Immature natural killer cell (primary cell): ENCODE results near the gene ANO2. TPM values are rescaled to one million over a fixed set of nuclear protein-coding genes. Genes with fewer than 3 reads are reported as not detected.

Experiments used
- DNase-seq, 3 donors: peaks; one replicate each; pipeline ENCODE4 v3.0.0; 2022; ENCODE audit warnings: mixed read lengths in 1 of 3
- H3K27ac Mint-ChIP-seq, 6 donors: one replicate each; pipeline ENCODE4 v1.8.0; 2020; ENCODE audit warnings: mixed read lengths in 6 of 6, mild to moderate bottlenecking in 5 of 6, inconsistent platforms in 4 of 6, moderate library complexity in 3 of 6
- H3K27me3 Mint-ChIP-seq, 3 donors: one replicate each; pipeline ENCODE4 v1.8.0; 2020 to 2021; ENCODE audit warnings: low read depth in 3 of 3, mild to moderate bottlenecking in 3 of 3, mixed read lengths in 3 of 3, moderate library complexity in 3 of 3, inconsistent platforms in 1 of 3
- H3K36me3 Mint-ChIP-seq, 3 donors: one replicate each; pipeline ENCODE4 v1.8.0; 2020; ENCODE audit warnings: mixed read lengths in 3 of 3, inconsistent platforms in 2 of 3, mild to moderate bottlenecking in 2 of 3
- H3K4me1 Mint-ChIP-seq, 2 donors: one replicate each; pipeline ENCODE4 v1.8.0; 2020; ENCODE audit warnings: inconsistent platforms in 2 of 2, mild to moderate bottlenecking in 2 of 2, mixed read lengths in 2 of 2, moderate library complexity in 1 of 2
- H3K4me3 Mint-ChIP-seq, 5 donors: one replicate each; pipeline ENCODE4 v1.8.0; 2020; ENCODE audit warnings: mild to moderate bottlenecking in 5 of 5, mixed read lengths in 5 of 5, inconsistent platforms in 3 of 5, moderate library complexity in 3 of 5
- H3K9me3 Mint-ChIP-seq, 6 donors: one replicate each; pipeline ENCODE4 v1.8.0; 2020; ENCODE audit warnings: mild to moderate bottlenecking in 6 of 6, mixed read lengths in 6 of 6, inconsistent platforms in 4 of 6, moderate library complexity in 3 of 6
- polyA plus RNA-seq, 3 donors: library from polyadenylated mRNA; unstranded; fragments of 300-500 nt; fragmentation: Illumina TruSeq; gene quantifications; one replicate each; pipeline ENCODE4 v1.2.3, GENCODE V29; 2021

ANO2 gene
- polyA plus RNA-seq, 3 donors from 2014 or later = not detected

- H3K4me1 Mint-ChIP-seq = no peaks in the 10 kb centered on the region
- peaks cover 2 to 8% (median 3%) of the 10 kb centered on the region in 3 donors for H3K27me3 Mint-ChIP-seq
- H3K9me3 Mint-ChIP-seq = no peaks in the 10 kb centered on the region
- no peaks in the 10 kb centered on the region for H3K36me3 Mint-ChIP-seq
- no peak overlapping the region for H3K27ac Mint-ChIP-seq
- DNase-seq = no peak
- H3K4me3 Mint-ChIP-seq = no peak overlapping the region
These were observed 28.2 kb downstream of the ANO2 start for GRCh38 chr12:5916785-5917290.

GRCh38 chr12:5915511-5915910 is 29.5 kb downstream of the ANO2 start:
- Mint-ChIP-seq H3K4me3 (no peak overlapping the region), H3K4me1 (no peaks in the 10 kb centered on the region), H3K27ac (no peak overlapping the region), H3K9me3 (no peaks in the 10 kb centered on the region), H3K36me3 (no peaks in the 10 kb centered on the region), H3K27me3 (peaks cover 1 to 8% (median 2%) of the 10 kb centered on the region in 3 donors)
- no peak for DNase-seq

GRCh38 chr12:5914387-5915149 is 30.5 kb downstream of the ANO2 start:
- Mint-ChIP-seq H3K36me3 (no peaks in the 10 kb centered on the region), H3K27me3 (peaks cover 0 to 8% (median 2%) of the 10 kb centered on the region in 3 donors), H3K4me3 (no peak overlapping the region), H3K9me3 (no peaks in the 10 kb centered on the region), H3K27ac (no peak overlapping the region), H3K4me1 (no peaks in the 10 kb centered on the region)
- DNase-seq = no peak

DNA sequence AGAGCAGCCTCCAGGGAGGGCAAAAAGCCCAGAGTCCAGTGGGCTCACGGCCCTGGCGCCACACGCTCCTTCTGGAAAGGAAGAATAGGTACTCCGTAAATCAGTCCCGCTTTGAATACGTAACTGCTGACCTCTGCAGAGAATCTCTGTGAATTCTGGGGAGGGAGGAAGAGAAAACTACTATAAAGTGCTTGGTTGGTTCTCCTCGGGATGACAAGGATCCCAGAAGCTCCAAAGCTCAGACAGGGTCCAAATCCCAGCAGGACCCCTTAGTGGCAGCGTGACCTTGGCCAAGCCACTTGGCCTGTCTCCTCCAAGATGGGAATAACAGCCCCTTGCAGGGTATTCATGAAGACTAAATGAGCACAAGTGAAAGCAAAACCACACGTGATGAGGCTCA is 31.7 kb downstream of the ANO2 start:
- Mint-ChIP-seq H3K27me3 (peaks cover 0 to 8% (median 0%) of the 10 kb centered on the region in 3 donors), H3K27ac (no peak overlapping the region)

DNA sequence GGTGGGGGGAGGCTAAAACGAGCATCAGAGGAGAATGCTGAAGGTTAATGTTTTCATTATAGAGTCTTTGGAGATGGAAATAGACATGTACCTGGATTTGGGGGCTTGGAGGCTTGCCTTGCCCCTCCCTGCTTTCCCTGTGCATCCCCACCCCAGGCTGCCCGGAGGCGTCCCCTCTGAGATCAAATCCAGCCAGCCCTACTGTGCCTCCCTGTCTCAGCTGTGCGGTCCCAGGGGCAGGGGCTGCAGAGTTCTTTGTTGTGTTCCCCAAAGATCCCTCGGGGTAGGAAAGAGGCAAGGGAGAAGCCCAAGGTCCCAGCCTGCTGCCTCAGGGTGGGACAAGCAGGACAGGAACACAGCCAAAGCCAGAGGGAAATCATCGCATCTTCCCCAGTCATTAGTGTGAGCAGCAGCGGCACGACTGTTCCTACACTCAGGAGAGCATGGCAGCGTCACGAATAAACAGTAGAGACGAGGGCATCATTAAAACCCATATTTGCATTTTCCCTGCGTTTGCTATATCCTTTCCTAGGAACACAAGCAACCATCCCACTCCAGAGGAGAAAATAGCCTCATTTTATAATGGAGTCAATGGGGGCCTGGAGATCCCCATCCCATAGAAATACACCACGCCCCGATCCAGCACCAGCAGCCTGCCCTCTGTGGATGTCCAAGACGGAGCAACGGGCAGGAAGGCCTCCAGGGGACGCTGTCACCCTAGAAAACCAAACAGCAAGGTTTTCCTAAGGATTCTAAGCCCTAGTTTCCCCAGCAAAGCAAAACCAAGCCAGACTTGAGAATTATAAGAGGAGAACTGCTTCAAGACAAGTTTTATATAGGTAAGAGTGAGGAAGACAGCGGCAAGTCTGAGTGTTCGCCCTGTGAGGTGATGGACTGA is 32.4 kb downstream of the ANO2 start:
- Mint-ChIP-seq H3K36me3 (no peaks in the 10 kb centered on the region), H3K27ac (no peak overlapping the region), H3K27me3 (peaks cover 0 to 8% (median 0%) of the 10 kb centered on the region in 3 donors), H3K4me3 (no peak overlapping the region), H3K9me3 (no peaks in the 10 kb centered on the region), H3K4me1 (no peaks in the 10 kb centered on the region)
- DNase-seq = no peak

More for the DNA sequence above, 31.7 kb downstream of the ANO2 start:
- DNase-seq = no peak
- no peaks in the 10 kb centered on the region for H3K36me3 Mint-ChIP-seq
- H3K4me1 Mint-ChIP-seq = no peaks in the 10 kb centered on the region
- H3K4me3 Mint-ChIP-seq = no peak overlapping the region
- H3K9me3 Mint-ChIP-seq = no peaks in the 10 kb centered on the region

DNA sequence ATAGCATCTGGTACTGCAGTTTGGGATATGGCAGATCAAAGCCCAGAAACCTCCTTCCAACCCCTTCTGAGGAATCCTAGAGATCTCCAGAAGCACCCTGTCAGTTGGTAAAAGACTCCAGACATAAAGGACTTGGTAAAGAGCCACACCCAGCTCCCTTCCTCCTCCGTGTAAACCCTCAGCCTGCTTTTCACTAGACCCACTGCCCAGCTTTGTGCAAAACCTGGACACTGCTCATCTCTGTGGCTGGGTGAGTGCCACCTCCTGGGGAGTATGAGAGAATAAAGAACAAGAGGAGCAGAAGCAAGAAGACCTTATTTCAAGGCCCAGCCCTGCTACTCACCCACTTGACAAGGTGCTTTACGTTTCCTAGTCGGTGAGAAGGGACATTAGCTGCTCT is 33.0 kb downstream of the ANO2 start:
- Mint-ChIP-seq H3K4me3 (no peak overlapping the region), H3K9me3 (no peaks in the 10 kb centered on the region), H3K4me1 (no peaks in the 10 kb centered on the region), H3K36me3 (no peaks in the 10 kb centered on the region), H3K27ac (no peak overlapping the region), H3K27me3 (peaks cover 0 to 7% (median 0%) of the 10 kb centered on the region in 3 donors)
- DNase-seq = no peak

GRCh38 chr12:5910790-5911548 is 34.1 kb downstream of the ANO2 start:
- Mint-ChIP-seq H3K27me3 (peaks cover 0 to 6% (median 2%) of the 10 kb centered on the region in 3 donors), H3K4me3 (no peak overlapping the region), H3K36me3 (no peaks in the 10 kb centered on the region), H3K27ac (no peak overlapping the region), H3K4me1 (no peaks in the 10 kb centered on the region), H3K9me3 (no peaks in the 10 kb centered on the region)
- DNase-seq = no peak

GRCh38 chr12:5909560-5909959 is 35.5 kb downstream of the ANO2 start:
- no peaks in the 10 kb centered on the region for H3K36me3 Mint-ChIP-seq
- H3K4me3 Mint-ChIP-seq = no peak overlapping the region
- no peak overlapping the region for H3K27ac Mint-ChIP-seq
- H3K4me1 Mint-ChIP-seq = no peaks in the 10 kb centered on the region
- H3K9me3 Mint-ChIP-seq = no peaks in the 10 kb centered on the region
- peaks cover 0 to 6% (median 2%) of the 10 kb centered on the region in 3 donors for H3K27me3 Mint-ChIP-seq
- no peak for DNase-seq

GRCh38 chr12:5908251-5908650 is 36.8 kb downstream of the ANO2 start:
- Mint-ChIP-seq H3K36me3 (no peaks in the 10 kb centered on the region), H3K27ac (no peak overlapping the region), H3K27me3 (peaks cover 1 to 6% (median 6%) of the 10 kb centered on the region in 3 donors), H3K9me3 (no peaks in the 10 kb centered on the region), H3K4me3 (no peak overlapping the region), H3K4me1 (no peaks in the 10 kb centered on the region)
- DNase-seq = no peak

DNA sequence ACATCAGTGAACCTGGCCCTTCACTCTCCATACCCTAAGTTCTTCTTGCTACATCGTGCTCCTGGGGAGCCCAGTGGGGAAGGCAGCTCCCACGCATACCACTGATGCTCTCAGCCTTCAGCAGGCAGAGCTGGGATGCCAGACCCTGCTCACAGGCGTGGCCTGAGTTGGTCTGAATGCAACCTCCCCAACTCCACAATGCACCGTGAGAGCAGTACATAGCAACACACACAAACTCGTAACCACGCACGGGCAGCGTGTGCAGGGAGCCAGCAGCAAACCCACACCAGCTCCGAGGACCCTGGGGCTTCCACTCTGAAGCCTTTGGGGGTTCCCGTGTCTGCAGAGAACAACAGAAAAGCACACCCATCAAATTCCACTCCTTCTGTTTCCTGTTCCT is 37.3 kb downstream of the ANO2 start:
- DNase-seq = no peak
- Mint-ChIP-seq H3K4me1 (no peaks in the 10 kb centered on the region), H3K36me3 (no peaks in the 10 kb centered on the region), H3K27me3 (peaks cover 1 to 6% (median 6%) of the 10 kb centered on the region in 3 donors), H3K4me3 (no peak overlapping the region), H3K27ac (no peak overlapping the region), H3K9me3 (no peaks in the 10 kb centered on the region)

DNA sequence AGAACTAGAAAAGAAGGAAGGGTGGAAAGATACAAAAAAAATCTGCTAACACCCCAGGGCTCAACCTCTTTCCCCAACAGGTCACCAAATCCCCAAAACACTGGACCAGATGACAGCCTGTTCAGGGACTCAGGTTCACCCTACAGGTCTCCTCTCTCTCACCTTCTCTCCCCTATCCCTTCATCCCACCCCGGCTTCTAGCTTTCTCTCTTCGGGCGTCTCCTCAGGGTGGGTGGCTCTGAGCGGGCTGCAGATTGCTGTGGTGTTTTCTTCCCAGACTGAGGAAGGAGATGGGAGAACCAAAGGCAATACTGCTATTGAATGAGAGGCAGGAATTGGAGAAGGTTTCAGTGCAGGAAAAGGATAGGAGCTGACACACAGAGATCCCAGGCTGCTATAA is 39.3 kb downstream of the ANO2 start:
- no peak for DNase-seq
- no peaks in the 10 kb centered on the region for H3K9me3 Mint-ChIP-seq
- no peaks in the 10 kb centered on the region for H3K36me3 Mint-ChIP-seq
- peaks cover 3 to 6% (median 5%) of the 10 kb centered on the region in 3 donors for H3K27me3 Mint-ChIP-seq
- H3K4me1 Mint-ChIP-seq = no peaks in the 10 kb centered on the region
- no peak overlapping the region for H3K27ac Mint-ChIP-seq
- H3K4me3 Mint-ChIP-seq = no peak overlapping the region

DNA sequence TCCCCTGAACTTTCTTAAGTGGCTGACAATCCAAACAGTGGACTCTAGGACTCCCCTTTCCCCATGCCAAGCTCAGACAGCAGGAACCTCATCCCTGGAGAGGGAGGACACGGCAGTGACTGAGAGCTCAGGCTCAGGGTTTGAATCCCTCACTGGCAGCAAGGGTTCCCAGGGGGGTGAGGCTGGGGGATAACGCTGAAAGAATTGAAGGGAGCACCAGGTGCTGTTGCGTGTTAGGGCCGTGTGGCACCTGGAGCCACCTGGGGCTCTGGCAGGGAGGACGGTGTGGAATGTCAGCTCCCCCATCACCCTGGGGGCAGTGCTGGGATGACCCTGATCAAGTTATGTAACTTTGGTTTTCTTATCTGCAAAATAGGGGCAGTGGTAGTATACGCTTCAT is 40.1 kb downstream of the ANO2 start:
- no peaks in the 10 kb centered on the region for H3K4me1 Mint-ChIP-seq
- no peak for DNase-seq
- no peaks in the 10 kb centered on the region for H3K9me3 Mint-ChIP-seq
- peaks cover 3 to 6% (median 3%) of the 10 kb centered on the region in 3 donors for H3K27me3 Mint-ChIP-seq
- H3K27ac Mint-ChIP-seq = no peak overlapping the region
- H3K36me3 Mint-ChIP-seq = no peaks in the 10 kb centered on the region
- H3K4me3 Mint-ChIP-seq = no peak overlapping the region

DNA sequence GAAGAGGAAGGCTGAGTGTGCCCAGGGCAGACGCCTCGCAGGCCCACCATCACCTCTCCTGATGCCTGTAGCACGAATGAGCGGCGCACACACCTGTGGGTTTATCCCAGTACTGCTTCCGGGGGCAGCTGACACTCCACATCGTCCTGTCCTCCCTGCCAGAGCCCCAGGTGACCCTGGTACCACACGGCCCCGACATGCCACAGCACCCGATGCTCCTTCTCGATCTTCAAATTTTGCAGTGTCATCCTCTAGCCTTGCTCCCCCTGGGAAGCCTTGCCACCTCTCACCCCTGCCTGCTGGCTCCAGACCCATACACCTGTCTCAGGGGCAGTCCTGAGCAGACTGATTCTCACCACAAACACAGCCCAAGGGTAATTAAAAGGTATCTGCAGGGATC is 40.6 kb downstream of the ANO2 start:
- no peak for DNase-seq
- Mint-ChIP-seq H3K27me3 (peaks cover 3 to 6% (median 3%) of the 10 kb centered on the region in 3 donors), H3K4me3 (no peak overlapping the region), H3K36me3 (no peaks in the 10 kb centered on the region), H3K27ac (no peak overlapping the region), H3K9me3 (no peaks in the 10 kb centered on the region), H3K4me1 (no peaks in the 10 kb centered on the region)
